OCI-LY3 (cell line): ENCODE results near the gene TMEM178B.

Experiments used
- EZH2phosphoT487 ChIP-seq: fragments of 200-600 bp; shearing (Covaris generic); IDR thresholded peaks from 2 replicates; pipeline ENCODE4 v1.6.1; 2018; ENCODE audit warnings: antibody characterized with exemption, mixed run types, low read depth
- TF ChIP-seq, protein P1 (sequence below): fragments of 200-600, 300-600 bp; sonication (generic); IDR thresholded peaks from 2 replicates; pipeline ENCODE4 v1.5.1; 2014; ENCODE audit warnings: antibody characterized with exemption, low read length, low read depth

GRCh38 chr7:141276031-141276430, 202.2 kb downstream of the TMEM178B start:
- TF ChIP-seq, protein P1, sequence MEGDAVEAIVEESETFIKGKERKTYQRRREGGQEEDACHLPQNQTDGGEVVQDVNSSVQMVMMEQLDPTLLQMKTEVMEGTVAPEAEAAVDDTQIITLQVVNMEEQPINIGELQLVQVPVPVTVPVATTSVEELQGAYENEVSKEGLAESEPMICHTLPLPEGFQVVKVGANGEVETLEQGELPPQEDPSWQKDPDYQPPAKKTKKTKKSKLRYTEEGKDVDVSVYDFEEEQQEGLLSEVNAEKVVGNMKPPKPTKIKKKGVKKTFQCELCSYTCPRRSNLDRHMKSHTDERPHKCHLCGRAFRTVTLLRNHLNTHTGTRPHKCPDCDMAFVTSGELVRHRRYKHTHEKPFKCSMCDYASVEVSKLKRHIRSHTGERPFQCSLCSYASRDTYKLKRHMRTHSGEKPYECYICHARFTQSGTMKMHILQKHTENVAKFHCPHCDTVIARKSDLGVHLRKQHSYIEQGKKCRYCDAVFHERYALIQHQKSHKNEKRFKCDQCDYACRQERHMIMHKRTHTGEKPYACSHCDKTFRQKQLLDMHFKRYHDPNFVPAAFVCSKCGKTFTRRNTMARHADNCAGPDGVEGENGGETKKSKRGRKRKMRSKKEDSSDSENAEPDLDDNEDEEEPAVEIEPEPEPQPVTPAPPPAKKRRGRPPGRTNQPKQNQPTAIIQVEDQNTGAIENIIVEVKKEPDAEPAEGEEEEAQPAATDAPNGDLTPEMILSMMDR, result no peak
- TF ChIP-seq EZH2phosphoT487, result no peak
